Colonic mucosa (tissue), 4 donors: Measurements from ENCODE around the gene CPVL. TPM values are rescaled to one million over a fixed set of nuclear protein-coding genes. Genes with fewer than 3 reads are reported as not detected.

Experiments
- DNase-seq: peaks from one replicate; pipeline ENCODE4 v3.0.0-alpha.2; 2020
- H3K27ac ChIP-seq: fragments of 200-600 bp; one replicate; pipeline ENCODE4 v1.8.0; 2021
- H3K27me3 ChIP-seq: fragments of 200-600 bp; one replicate; pipeline ENCODE4 v1.8.0; 2021
- H3K36me3 ChIP-seq: fragments of 200-600 bp; one replicate; pipeline ENCODE4 v1.8.0; 2021
- H3K4me1 ChIP-seq: fragments of 200-600 bp; one replicate; pipeline ENCODE4 v1.8.0; 2021; ENCODE audit warnings: mild to moderate bottlenecking
- H3K4me3 ChIP-seq: fragments of 200-600 bp; one replicate; pipeline ENCODE4 v1.8.0; 2021
- H3K9ac ChIP-seq, 2 donors: one replicate each; pipeline ENCODE4 v1.7.0; 2013; ENCODE audit warnings: control low read depth in 2 of 2, low read depth in 2 of 2, low read length in 2 of 2
- H3K9me3 ChIP-seq: fragments of 200-600 bp; one replicate; pipeline ENCODE4 v1.8.0; 2021
- intact Hi-C: fragments of 100-400 bp; cut with DNase I; formaldehyde crosslinking; loops from one replicate; pipeline ENCODE4 v1.14.1; 2022
- total RNA-seq, 2 donors: library from RNA; stranded (reverse); fragmentation: NEBNext Ultra II Directional in 1 of 2; extraction: Animal tissue kit (Norgen Biotek cat#: 25700) in 1 of 2; gene quantifications; one replicate each; pipeline ENCODE4 v1.2.1, GENCODE V29; 2021
- TF ChIP-seq, protein P1 (sequence below): fragments of 200-600 bp; IDR thresholded peaks from one replicate; pipeline ENCODE4 v1.8.0; 2022; ENCODE audit warnings: antibody characterized with exemption, mild to moderate bottlenecking
- donor health status: healthy.
- donor health status: DM: no; HTN: no; CAD: no.
- donor health status: DM: no; HTN: no; CAD: no.

CPVL gene
- total RNA-seq, 2 donors from 2014 or later = 4.9 to 17.0 TPM

DNA sequence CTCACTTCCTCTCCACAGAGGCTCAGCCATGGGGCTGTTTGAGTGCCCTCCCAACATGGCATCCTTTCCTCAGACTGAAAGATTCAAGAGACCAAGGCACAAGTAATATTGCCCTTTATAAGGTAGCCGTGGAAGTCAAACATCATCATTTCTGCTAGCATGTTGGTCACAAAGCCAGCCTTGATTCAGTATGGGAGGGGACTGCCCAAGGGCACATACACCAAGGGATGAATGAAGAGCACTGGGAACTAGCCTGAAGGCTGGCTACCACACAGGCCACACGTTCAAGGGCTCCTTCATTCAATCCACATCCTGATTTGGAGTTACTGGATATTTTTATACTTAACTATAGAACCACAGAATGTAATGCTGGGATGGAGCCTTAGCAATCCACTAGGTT lies 39.3 kb downstream of the CPVL start:
- H3K27ac ChIP-seq = no peak overlapping the region
- H3K4me1 ChIP-seq = no peaks in the 10 kb centered on the region
- no peak overlapping the region for H3K4me3 ChIP-seq
- no peaks in the 10 kb centered on the region for H3K9me3 ChIP-seq
- TF ChIP-seq, protein P1, sequence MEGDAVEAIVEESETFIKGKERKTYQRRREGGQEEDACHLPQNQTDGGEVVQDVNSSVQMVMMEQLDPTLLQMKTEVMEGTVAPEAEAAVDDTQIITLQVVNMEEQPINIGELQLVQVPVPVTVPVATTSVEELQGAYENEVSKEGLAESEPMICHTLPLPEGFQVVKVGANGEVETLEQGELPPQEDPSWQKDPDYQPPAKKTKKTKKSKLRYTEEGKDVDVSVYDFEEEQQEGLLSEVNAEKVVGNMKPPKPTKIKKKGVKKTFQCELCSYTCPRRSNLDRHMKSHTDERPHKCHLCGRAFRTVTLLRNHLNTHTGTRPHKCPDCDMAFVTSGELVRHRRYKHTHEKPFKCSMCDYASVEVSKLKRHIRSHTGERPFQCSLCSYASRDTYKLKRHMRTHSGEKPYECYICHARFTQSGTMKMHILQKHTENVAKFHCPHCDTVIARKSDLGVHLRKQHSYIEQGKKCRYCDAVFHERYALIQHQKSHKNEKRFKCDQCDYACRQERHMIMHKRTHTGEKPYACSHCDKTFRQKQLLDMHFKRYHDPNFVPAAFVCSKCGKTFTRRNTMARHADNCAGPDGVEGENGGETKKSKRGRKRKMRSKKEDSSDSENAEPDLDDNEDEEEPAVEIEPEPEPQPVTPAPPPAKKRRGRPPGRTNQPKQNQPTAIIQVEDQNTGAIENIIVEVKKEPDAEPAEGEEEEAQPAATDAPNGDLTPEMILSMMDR = no peak
- no peak overlapping the region for H3K9ac ChIP-seq
- H3K36me3 ChIP-seq = no peaks in the 10 kb centered on the region
- DNase-seq = no peak
- intact Hi-C loops = loop anchor here (2.0 kb wide), 1 partner anchor 184 kb away; no protein-coding TSS in a partner anchor
- no peaks in the 10 kb centered on the region for H3K27me3 ChIP-seq

DNA sequence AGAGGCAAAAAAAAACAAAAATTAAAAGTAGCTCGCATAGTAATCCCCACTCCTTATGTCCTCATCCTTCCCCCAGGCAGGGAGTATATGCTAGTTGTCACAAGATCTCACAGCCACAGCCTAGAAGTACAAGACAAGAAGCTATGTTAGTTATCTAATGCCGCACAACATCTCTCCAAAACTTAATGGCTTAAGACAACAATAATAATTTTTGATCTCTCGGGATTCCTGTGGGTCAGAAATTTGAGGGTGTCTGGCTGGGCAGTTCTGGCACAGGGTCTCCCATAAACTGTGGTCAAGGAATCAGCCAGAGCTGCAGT lies 39.7 kb downstream of the CPVL start:
- Histone ChIP-seq H3K27ac (no peak overlapping the region), H3K4me3 (no peak overlapping the region), H3K9ac (no peak overlapping the region), H3K27me3 (no peaks in the 10 kb centered on the region), H3K4me1 (no peaks in the 10 kb centered on the region), H3K9me3 (no peaks in the 10 kb centered on the region), H3K36me3 (no peaks in the 10 kb centered on the region)
- TF ChIP-seq, protein P1 = no peak
- intact Hi-C loops = loop anchor here (2.0 kb wide), 1 partner anchor 184 kb away; no protein-coding TSS in a partner anchor
- DNase-seq = no peak

DNA sequence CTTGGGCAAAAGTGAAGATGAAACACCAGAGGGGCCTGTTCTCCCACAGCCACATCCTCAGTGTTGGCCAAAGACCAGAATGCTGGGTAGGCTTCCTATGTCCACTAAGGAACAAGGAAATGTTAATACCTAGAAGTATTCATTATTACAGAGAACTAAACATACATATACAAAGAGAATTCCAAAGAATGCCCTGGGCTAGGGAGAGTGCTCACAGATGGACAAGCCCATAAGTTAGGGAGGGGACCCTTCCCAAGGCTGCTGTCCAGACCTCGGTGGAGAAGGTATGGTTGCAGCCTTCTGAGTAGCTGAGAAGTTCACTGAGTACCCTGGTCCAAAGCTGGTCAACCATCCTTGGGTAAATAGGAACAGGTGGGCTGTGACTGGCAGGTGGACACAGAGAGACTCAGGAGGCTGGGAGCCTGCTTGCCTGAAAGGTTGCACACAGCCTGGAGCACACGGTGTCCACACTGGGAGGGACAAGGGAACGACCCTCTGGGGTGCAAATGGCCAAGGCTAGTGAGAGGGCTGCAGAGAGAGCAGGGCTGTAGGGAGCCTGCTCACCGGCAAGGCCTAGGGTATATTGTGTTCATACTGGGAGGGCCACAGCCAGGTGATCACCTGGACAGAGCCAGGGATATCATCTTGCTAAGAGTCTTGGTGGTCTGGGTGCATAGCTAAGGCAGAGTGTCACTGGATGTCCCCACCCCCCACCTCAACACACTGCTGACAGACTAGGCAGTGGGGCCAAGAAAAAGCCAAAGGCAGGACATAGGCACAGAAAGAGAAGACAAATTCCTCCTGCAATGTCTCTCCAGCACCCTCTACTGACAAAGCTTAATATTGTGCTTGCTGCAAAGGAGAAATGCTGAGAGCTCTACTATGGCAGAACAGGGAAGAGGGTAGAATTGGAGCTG lies 40.3 kb downstream of the CPVL start:
- TF ChIP-seq, protein P1 = peak; percentile 73
- peak; percentile 57 for DNase-seq
- Histone ChIP-seq H3K27me3 (no peaks in the 10 kb centered on the region), H3K9ac (no peak overlapping the region), H3K27ac (no peak overlapping the region), H3K36me3 (no peaks in the 10 kb centered on the region), H3K4me1 (no peaks in the 10 kb centered on the region), H3K4me3 (no peak overlapping the region), H3K9me3 (no peaks in the 10 kb centered on the region)
- intact Hi-C loops = loop anchor here (2.0 kb wide), 2 partner anchors 149 to 183 kb away; no protein-coding TSS in a partner anchor

DNA sequence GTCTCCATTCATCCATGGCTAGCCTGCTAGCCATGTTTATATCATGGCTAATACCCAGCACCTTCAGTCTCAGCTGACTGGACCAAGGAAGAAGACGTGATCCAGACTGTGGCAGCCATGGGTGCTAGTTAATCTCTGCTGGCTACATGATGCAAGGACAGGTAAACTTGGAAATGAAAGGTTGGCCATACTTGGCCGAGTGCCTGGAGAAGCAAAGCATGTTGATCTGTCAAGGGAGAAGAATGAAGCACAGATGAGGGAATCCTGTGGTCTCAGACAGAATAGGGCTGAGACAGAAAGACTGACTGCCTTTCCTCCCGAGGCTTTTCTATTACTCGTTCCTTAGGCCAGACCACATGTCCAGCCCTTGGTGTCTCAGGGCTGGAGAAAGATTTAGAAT lies 41.1 kb downstream of the CPVL start:
- Histone ChIP-seq H3K9ac (no peak overlapping the region), H3K27ac (no peak overlapping the region), H3K4me3 (no peak overlapping the region), H3K27me3 (no peaks in the 10 kb centered on the region), H3K4me1 (no peaks in the 10 kb centered on the region), H3K9me3 (no peaks in the 10 kb centered on the region), H3K36me3 (no peaks in the 10 kb centered on the region)
- TF ChIP-seq, protein P1 = no peak
- intact Hi-C loops = loop anchor here (2.0 kb wide), 1 partner anchor 148 kb away; no protein-coding TSS in a partner anchor
- DNase-seq = no peak

DNA sequence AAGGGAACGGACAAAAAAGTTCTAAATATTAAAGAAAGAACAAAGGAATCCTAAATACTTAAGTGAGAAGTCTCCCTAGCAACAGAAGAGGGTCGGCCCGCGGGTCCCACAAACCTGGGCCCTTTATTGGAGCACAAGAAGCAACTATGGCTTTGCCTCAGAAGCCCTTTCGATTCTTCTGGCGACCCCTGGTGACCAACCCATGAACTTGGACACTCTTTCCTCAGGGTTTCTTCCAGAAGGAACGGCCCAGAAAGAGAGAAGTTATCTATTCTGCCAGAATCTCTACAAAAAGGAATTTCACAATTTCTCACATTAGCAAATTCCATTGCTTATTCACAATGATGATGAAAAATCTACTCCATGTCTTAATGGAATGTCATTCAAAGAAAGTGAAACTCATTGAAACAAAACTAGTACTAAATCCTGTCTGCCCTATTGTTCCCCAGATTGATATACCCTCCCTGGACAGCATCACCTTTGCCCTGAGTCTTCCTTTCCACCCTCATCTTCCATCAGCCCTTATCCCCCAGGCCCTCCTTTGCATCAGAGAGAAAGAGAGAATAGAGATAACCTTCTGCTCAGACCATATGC lies 43.7 kb downstream of the CPVL start:
- Histone ChIP-seq H3K4me1 (no peaks in the 10 kb centered on the region), H3K4me3 (no peak overlapping the region), H3K27ac (no peak overlapping the region), H3K9ac (no peak overlapping the region), H3K36me3 (no peaks in the 10 kb centered on the region), H3K27me3 (no peaks in the 10 kb centered on the region), H3K9me3 (no peaks in the 10 kb centered on the region)
- TF ChIP-seq, protein P1 = peak; percentile 58
- intact Hi-C loops = no loop called here
- DNase-seq = peak; percentile 80
